RWPE1 (cell line): ENCODE data around the gene IL12B.
A peak's percentile ranks its signal among the peaks of the same experiment; 100 is the strongest.
"Not testable (repeated sequence)": the region's sequence is repeated elsewhere in the genome, so short reads cannot be mapped to it uniquely, and the experiment has no call there.

Experiments
- CTCF ChIA-PET: fragments of 350-600 bp; sonication (Branson Sonifier 250); formaldehyde crosslinking; extraction: SDS; loops from one replicate; lab custom pipeline; 2021; lab: Yijun Ruan, JAX
- POLR2A ChIA-PET: fragments of 400-600 bp; formaldehyde crosslinking; extraction: SDS; loops from one replicate; lab custom pipeline; 2020; ENCODE audit warnings: antibody characterized with exemption; ENCODE audit not compliant: low non-redundant PET; lab: Yijun Ruan, JAX
- DNase-seq: peaks from one replicate; pipeline ENCODE4 v3.0.0; 2012; ENCODE audit warnings: low spot score
- H3K27ac ChIP-seq: fragments of 450-650 bp; 2 replicates; pipeline ENCODE4 v1.5.1; 2017
- CTCF ChIP-seq: fragments of 450-650 bp; conservative IDR thresholded peaks from 2 replicates; pipeline ENCODE4 v1.5.1; 2017; ENCODE audit warnings: low read depth, mild to moderate bottlenecking

The IL12B gene

GRCh38 chr5:159330131-159330800 lies at the start of gene IL12B:
IL12B (minus strand) TSS chr5:159330487; CDS start chr5:159326782, 3,705 bp downstream.
- CTCF ChIA-PET: no interaction called here
- POLR2A ChIA-PET: no interaction called here
- peak; percentile 49 for DNase-seq
- H3K27ac ChIP-seq: peak within 1 kb of the TSS; percentile 71
- TF ChIP-seq CTCF: no peak

GRCh38 chr5:159377653-159378052 lies 47.4 kb upstream of the IL12B start:
- CTCF ChIA-PET: no interaction called here
- POLR2A ChIA-PET: no interaction called here
- TF ChIP-seq CTCF: no peak
- DNase-seq: no peak
- H3K27ac ChIP-seq: no peak overlapping the region

DNA sequence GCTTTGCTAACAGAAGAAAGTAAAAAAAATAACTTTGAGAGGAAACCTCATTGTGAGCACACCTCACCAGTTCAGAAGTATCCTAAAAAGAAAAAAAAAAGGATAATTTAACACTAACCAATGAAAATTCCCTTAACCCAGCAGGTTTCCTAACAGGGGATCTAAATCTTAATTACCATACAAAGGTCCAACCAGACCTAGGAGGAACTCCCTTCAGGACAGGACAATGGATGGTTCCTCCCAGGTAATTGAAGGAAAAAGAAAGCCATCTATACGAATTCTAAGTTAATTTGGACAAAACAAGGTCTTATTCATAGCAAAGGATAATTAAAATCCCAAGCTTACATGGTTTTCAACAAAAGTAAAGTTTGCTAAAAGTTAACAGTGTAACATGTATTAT lies 37.6 kb upstream of the IL12B start:
- POLR2A ChIA-PET, DNase-seq, CTCF ChIA-PET, H3K27ac ChIP-seq: not testable (repeated sequence)

DNA sequence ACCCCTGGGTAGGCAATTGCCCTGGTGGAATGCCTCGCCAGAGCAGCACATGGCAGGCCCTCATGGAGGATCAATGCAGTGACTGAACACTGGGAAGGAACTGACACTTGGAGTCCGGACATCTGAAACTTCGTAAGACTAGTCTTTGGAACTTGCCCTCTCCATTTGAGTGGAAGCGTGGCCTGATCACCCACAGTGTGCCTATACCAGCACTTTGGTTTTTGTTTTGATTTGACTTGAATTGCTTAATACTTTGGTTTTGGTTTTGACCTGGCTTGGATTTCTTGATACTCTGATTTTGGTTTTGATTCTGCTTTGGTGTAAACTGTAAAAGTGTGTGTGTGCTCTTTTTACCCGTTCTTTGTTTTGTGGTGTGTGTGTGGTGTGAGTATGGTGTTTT lies 36.5 kb upstream of the IL12B start:
- POLR2A ChIA-PET, H3K27ac ChIP-seq, DNase-seq: not testable (repeated sequence)
- CTCF ChIA-PET: interaction anchor here (0.6 kb wide), 1 partner anchor 195 kb away, joined by 3 read pairs; no protein-coding TSS in a partner anchor

- CTCF ChIA-PET: interaction anchor here (0.6 kb wide), 1 partner anchor 38 kb away, joined by 3 read pairs; no protein-coding TSS in a partner anchor
- no peak for DNase-seq
- no peak for TF ChIP-seq CTCF
- no peak overlapping the region for H3K27ac ChIP-seq
- POLR2A ChIA-PET: no interaction called here
Measured at GRCh38 chr5:159362220-159362619, 31.9 kb upstream of the IL12B start.

DNA sequence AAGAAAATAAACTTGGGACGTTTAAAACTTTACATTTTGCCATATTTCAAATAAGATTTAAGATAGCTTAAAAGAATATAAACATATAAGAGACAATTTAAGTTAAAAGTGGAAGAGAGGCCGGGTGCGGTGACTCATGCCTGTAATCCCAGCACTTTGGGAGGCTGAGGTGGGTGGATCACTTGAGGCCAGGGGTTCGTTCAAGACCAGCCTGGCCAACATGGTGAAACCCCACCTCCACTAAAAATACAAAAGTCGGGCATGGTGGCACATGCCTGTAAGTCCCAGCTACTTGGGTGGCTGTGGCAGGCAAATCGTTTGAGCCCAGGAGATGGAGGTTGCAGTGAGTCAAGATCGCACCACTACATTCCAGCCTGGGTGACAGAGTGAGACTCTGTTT lies 29.6 kb upstream of the IL12B start:
- H3K27ac ChIP-seq, DNase-seq, POLR2A ChIA-PET: not testable (repeated sequence)
- CTCF ChIA-PET: interaction anchor here (0.6 kb wide), 1 partner anchor 691 kb away, joined by 3 read pairs; no protein-coding TSS in a partner anchor

DNA sequence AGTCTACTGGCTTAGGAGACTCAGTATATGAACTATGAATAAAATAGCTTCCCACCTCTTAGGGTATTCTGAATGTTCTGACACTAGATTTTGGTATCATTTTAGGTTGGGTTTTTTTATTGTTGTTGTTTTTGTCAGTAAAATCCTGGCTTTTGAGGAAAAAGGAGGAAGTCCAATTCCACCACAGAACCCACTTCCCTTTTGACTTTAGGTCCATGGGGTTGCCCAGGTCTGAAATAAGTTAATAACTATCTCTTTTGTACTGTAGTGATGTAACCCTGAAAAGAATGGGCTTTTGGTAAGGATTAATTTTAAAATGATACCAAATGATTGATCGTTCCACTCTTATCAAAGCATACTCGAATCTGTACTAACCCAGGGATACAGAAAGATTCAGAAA lies 29.1 kb upstream of the IL12B start:
- ChIA-PET POLR2A (no interaction called here), CTCF (interaction anchor here (0.6 kb wide), 1 partner anchor 691 kb away, joined by 3 read pairs; no protein-coding TSS in a partner anchor)
- no peak for DNase-seq

More for the DNA sequence above, 29.1 kb upstream of the IL12B start:
- H3K27ac ChIP-seq: no peak overlapping the region
- no peak for TF ChIP-seq CTCF
